ENCODE results near the gene P3H1. TPM values are rescaled to one million over a fixed set of nuclear protein-coding genes. Genes with fewer than 3 reads are reported as not detected.

The P3H1 gene
- total and polyA plus RNA-seq, 2 of the 13 experiments (the other 11 are each of a cell fraction or from before 2014, with no cell fraction given): 64.6 to 120 TPM

DNA sequence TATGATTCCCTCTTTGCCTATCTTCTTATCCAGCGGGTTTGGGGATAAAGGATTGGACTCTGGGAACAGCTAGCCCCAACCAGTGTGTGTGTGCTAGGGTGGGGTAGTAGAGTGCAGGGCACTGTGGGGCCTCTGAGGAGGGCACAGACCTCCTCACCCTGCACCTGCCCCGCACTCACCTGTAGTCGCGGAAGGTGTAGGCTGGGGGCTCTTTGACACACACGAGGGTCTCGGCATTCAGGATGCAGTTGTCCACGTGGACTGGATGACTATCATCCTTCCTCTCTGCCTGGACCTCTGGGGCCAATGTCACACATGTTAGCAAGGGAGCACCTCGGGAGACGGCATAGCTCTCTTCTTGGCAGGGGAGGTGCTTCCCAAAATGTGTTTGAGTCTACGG lies 18.8 kb downstream of the P3H1 start:
- TF ChIP-seq RFX5 (IDR thresholded peaks at IDR 0.05; ENCODE audit: low read depth, low read length): no peak
- TF ChIP-seq MED13 (CRISPR knock-in tag; IDR thresholded peaks at IDR 0.05): no peak
- no peak for TF ChIP-seq CBFB (CRISPR knock-in tag; IDR thresholded peaks at IDR 0.05)
- TF ChIP-seq CHD2 (IDR thresholded peaks at IDR 0.05; ENCODE audit: low read depth, low read length): no peak
- TF ChIP-seq GATAD2A (CRISPR knock-in tag; IDR thresholded peaks at IDR 0.05): no peak
- no peak for TF ChIP-seq GLI4 (CRISPR knock-in tag; IDR thresholded peaks at IDR 0.05; ENCODE audit: borderline replicate concordance)
- no peak for TF ChIP-seq ZNF644 (CRISPR knock-in tag; IDR thresholded peaks at IDR 0.05; ENCODE audit: low read depth)
- no peak for TF ChIP-seq MAFG (CRISPR knock-in tag; IDR thresholded peaks at IDR 0.05)
- no peak for TF ChIP-seq ZBTB1 (CRISPR knock-in tag; IDR thresholded peaks at IDR 0.05; ENCODE audit: borderline replicate concordance)
- H3K36me3 ChIP-seq (replicated peaks in 1 of 2; ENCODE audit: control insufficient read depth in 1 of 2, insufficient read depth in 2 of 2, low read length in 2 of 2): peaks cover 27 to 56% of the 10 kb centered on the region in 2 experiments
- H3K9me3 ChIP-seq (ENCODE audit: low read length): no peaks in the 10 kb centered on the region
- peaks cover 7% of the 10 kb centered on the region; the same call in 1 of the 2 replicates for H3K4me1 ChIP-seq (ENCODE audit: insufficient read depth, low read length)
- no peak overlapping the region for H3K9ac ChIP-seq (ENCODE audit: insufficient read depth, low read depth, low read length)
- no peak overlapping the region for H3K27ac ChIP-seq (ENCODE audit: extremely low read length, insufficient read depth, low read length)
- ChIA-PET POLR2A (no interaction called here), CTCF (ENCODE audit: low intra/inter-chr PET ratio, low total read pairs) (interaction anchor here (0.9 to 2.1 kb wide), 2 partner anchors 67 to 170 kb away, joined by 3 to 17 read pairs; no protein-coding TSS in a partner anchor)
- no peak overlapping the region for H3K4me2 ChIP-seq (ENCODE audit: low read depth, low read length)
- intact Hi-C loops (cut with micrococcal nuclease; ENCODE audit: unreplicated experiment) (loop anchor here (5.0 to 10.0 kb wide), 2 partner anchors 236 to 413 kb away; partner anchors contain the start of gene FOXJ3), in situ Hi-C loops (cut with HindIII; ENCODE audit: extremely low pct_ligation_motif_present, low pct_unique_long_range_greater_than_20kb) (loop anchor here (5.0 to 25.0 kb wide), 3 partner anchors 176 to 603 kb away; partner anchors contain the start of gene FOXJ3)
- H3K4me3 ChIP-seq (replicated peaks in 1 of 3; ENCODE audit: insufficient read depth in 1 of 3, low read depth in 2 of 3, low read length in 3 of 3): no peak overlapping the region
- no peaks in the 10 kb centered on the region for H3K27me3 ChIP-seq (ENCODE audit: control insufficient read depth in 1 of 2, insufficient read depth in 2 of 2, low read length in 2 of 2)
- no peak overlapping the region for H2AFZ ChIP-seq (ENCODE audit: low read length)
- no TSS peak for BruUV-seq (replicated peaks)
- H4K20me1 ChIP-seq (ENCODE audit: insufficient read depth, low read length): no peaks in the 10 kb centered on the region
- WGBS (ENCODE audit: low lambda C conversion rate): 93% methylated on average over 10 of the region's 10 CpGs
- H3K79me2 ChIP-seq (ENCODE audit: insufficient read depth, low read length): no peaks in the 10 kb centered on the region
- ATAC-seq (no peak), FAIRE-seq (no peak), DNase-seq (ENCODE audit: low spot score) (no peak)

DNA sequence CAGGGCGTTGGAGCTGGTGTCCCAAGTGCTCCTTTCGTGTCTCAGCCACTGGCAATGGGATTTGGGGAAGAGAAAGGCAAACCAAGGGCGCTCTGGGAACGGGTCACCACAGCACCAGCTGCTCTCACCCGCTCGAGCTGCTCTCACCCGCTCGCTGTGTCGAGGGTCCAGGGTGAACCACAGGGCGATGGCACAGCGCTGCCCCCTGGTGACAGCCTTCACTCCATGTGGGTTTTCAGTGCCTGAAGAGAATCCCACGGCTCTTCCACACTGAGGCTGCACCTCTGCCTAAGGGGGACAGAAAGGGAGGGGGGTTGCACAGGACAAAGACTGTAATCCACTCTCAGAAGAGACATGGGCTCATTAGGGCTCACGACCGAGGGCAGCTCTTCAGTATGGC lies 19.7 kb downstream of the P3H1 start:
- Histone ChIP-seq H3K4me3 (replicated peaks in 1 of 3; ENCODE audit: insufficient read depth in 1 of 3, low read depth in 2 of 3, low read length in 3 of 3) (no peak overlapping the region), H3K9ac (ENCODE audit: insufficient read depth, low read depth, low read length) (no peak overlapping the region), H3K4me1 (ENCODE audit: insufficient read depth, low read length) (peaks cover 16% of the 10 kb centered on the region), H3K27ac (ENCODE audit: extremely low read length, insufficient read depth, low read length) (no peak overlapping the region), H3K27me3 (ENCODE audit: control insufficient read depth in 1 of 2, insufficient read depth in 2 of 2, low read length in 2 of 2) (no peaks in the 10 kb centered on the region), H3K4me2 (ENCODE audit: low read depth, low read length) (no peak overlapping the region), H2AFZ (ENCODE audit: low read length) (no peak overlapping the region), H3K79me2 (ENCODE audit: insufficient read depth, low read length) (no peaks in the 10 kb centered on the region), H3K9me3 (ENCODE audit: low read length) (no peaks in the 10 kb centered on the region), H3K36me3 (replicated peaks in 1 of 2; ENCODE audit: control insufficient read depth in 1 of 2, insufficient read depth in 2 of 2, low read length in 2 of 2) (peaks cover 20 to 47% of the 10 kb centered on the region in 2 experiments), H4K20me1 (ENCODE audit: insufficient read depth, low read length) (no peaks in the 10 kb centered on the region)
- ChIA-PET POLR2A (interaction anchor here (0.6 kb wide), 2 partner anchors 32 to 126 kb away, joined by 3 to 5 read pairs; no protein-coding TSS in a partner anchor), CTCF (ENCODE audit: low intra/inter-chr PET ratio, low total read pairs) (interaction anchor here (0.8 to 2.1 kb wide), 4 partner anchors 11 to 236 kb away, joined by 3 to 17 read pairs (median 4); no protein-coding TSS in a partner anchor)
- no TSS peak for BruUV-seq (replicated peaks)
- in situ Hi-C loops (cut with HindIII; ENCODE audit: extremely low pct_ligation_motif_present, low pct_unique_long_range_greater_than_20kb) (loop anchor here (5.0 to 25.0 kb wide), 3 partner anchors 175 to 602 kb away; partner anchors contain the start of gene FOXJ3), intact Hi-C loops (cut with micrococcal nuclease; ENCODE audit: unreplicated experiment) (loop anchor here (5.0 to 10.0 kb wide), 2 partner anchors 235 to 412 kb away; partner anchors contain the start of gene FOXJ3)
- FAIRE-seq: no peak
- WGBS (ENCODE audit: low lambda C conversion rate): 73% methylated on average over 14 of the region's 14 CpGs
- DNase-seq (ENCODE audit: low spot score): no peak
- peak; percentile 65 for ATAC-seq
- TF ChIP-seq U2AF2 (IDR thresholded peaks at IDR 0.05; ENCODE audit: low read depth, low read length) (no peak), TEAD3 (CRISPR knock-in tag; optimal IDR thresholded peaks at IDR 0.05; ENCODE audit: borderline replicate concordance) (no peak), CAMTA2 (CRISPR knock-in tag; IDR thresholded peaks at IDR 0.05; ENCODE audit: borderline replicate concordance) (0 out of 2 replicates have a peak, but pooled peaks have one; percentile 22), GTF2F1 (IDR thresholded peaks at IDR 0.05; ENCODE audit: low read length) (no peak), POLR2AphosphoS5 (IDR thresholded peaks at IDR 0.05; ENCODE audit: low read depth, low read length) (peak; percentile 17; the same call in 1 of the 2 replicates), ZZZ3 (CRISPR knock-in tag; IDR thresholded peaks at IDR 0.05; ENCODE audit: borderline replicate concordance) (no peak)
- TF ChIP-seq, protein P1, sequence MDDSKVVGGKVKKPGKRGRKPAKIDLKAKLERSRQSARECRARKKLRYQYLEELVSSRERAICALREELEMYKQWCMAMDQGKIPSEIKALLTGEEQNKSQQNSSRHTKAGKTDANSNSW (CRISPR knock-in tag; IDR thresholded peaks at IDR 0.05; ENCODE audit: borderline replicate concordance): no peak
- TF ChIP-seq, protein P2, sequence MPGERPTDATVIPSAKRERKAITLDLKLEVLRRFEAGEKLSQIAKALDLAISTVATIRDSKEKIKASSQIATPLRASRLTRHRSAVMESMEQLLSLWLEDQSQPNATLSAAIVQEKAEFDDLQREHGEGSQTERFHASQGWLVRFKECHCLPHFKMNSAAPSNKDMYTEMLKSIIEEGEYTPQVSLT (CRISPR knock-in tag; IDR thresholded peaks at IDR 0.05; ENCODE audit: borderline replicate concordance, low read depth): no peak
- TF ChIP-seq, protein P3, sequence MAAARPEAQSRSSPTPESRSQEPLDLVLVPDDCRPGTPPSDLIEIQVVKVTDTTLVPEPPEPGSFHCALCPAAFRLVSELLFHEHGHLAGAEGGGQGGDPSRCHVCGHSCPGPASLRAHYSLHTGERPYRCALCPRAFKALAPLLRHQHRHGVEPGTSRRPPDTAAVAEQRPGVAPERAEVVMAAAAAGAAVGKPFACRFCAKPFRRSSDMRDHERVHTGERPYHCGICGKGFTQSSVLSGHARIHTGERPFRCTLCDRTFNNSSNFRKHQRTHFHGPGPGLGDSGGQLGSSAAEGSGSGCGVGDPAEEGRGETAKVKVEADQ (CRISPR knock-in tag; IDR thresholded peaks at IDR 0.05; ENCODE audit: borderline replicate concordance): no peak

All from HepG2 (cell line).